Neural cell (in vitro differentiated cells): Measurements from ENCODE around the gene CGGBP1.

Source experiments
- EP300 ChIP-seq: fragments of 450-650 bp; conservative IDR thresholded peaks from 2 replicates; pipeline ENCODE4 v1.6.1; 2014; ENCODE audit warnings: antibody characterized with exemption, mild to moderate bottlenecking, moderate library complexity; ENCODE audit not compliant: poor library complexity, severe bottlenecking
- EZH2 ChIP-seq: fragments of 200-600, 300-800 bp; shearing (Covaris generic), sonication (generic); IDR thresholded peaks from 2 replicates; pipeline ENCODE4 v1.6.1; 2014; ENCODE audit warnings: antibody characterized with exemption, low read length, borderline replicate concordance, mild to moderate bottlenecking; ENCODE audit not compliant: insufficient read depth, poor library complexity, severe bottlenecking
- POLR2AphosphoS5 ChIP-seq: IDR thresholded peaks from 2 replicates; pipeline ENCODE4 v1.6.1; 2012
- RAD21 ChIP-seq: fragments of 450-650 bp; conservative IDR thresholded peaks from 2 replicates; pipeline ENCODE4 v1.6.1; 2014; ENCODE audit warnings: antibody characterized with exemption, mild to moderate bottlenecking, moderate library complexity
- TAF1 ChIP-seq: IDR thresholded peaks from 2 replicates; pipeline ENCODE4 v1.6.1; 2012; ENCODE audit warnings: low read depth
- TF ChIP-seq, protein P1 (sequence below): fragments of 450-650 bp; IDR thresholded peaks from 2 replicates; pipeline ENCODE4 v1.5.1; 2014; ENCODE audit warnings: antibody characterized with exemption, mild to moderate bottlenecking, moderate library complexity; ENCODE audit not compliant: poor library complexity, severe bottlenecking
- TF ChIP-seq, protein P2 (sequence below): IDR thresholded peaks from 2 replicates; pipeline ENCODE4 v1.6.1; 2012; ENCODE audit warnings: borderline replicate concordance

DNA sequence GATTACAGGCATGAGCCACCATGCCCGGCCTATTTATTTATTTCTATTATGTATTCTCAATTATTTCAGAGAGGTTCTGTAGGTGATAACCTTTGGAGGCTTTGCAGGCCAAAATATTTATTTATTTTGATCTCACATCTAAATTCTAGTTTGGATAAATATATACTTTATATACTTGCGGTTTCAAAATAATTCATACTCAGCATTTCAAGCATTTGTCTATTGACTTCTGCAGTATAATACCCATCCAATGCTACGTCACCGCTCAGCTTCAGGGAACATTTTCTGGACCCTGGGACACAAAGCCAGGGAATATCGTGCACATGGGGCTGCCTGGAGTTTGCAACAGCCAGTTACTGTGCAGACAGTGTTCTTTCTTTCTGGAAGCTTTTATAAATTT is 22.6 kb downstream of the CGGBP1 start:
- no peak for TF ChIP-seq EP300
- TF ChIP-seq, protein P1, sequence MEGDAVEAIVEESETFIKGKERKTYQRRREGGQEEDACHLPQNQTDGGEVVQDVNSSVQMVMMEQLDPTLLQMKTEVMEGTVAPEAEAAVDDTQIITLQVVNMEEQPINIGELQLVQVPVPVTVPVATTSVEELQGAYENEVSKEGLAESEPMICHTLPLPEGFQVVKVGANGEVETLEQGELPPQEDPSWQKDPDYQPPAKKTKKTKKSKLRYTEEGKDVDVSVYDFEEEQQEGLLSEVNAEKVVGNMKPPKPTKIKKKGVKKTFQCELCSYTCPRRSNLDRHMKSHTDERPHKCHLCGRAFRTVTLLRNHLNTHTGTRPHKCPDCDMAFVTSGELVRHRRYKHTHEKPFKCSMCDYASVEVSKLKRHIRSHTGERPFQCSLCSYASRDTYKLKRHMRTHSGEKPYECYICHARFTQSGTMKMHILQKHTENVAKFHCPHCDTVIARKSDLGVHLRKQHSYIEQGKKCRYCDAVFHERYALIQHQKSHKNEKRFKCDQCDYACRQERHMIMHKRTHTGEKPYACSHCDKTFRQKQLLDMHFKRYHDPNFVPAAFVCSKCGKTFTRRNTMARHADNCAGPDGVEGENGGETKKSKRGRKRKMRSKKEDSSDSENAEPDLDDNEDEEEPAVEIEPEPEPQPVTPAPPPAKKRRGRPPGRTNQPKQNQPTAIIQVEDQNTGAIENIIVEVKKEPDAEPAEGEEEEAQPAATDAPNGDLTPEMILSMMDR = no peak
- no peak for TF ChIP-seq POLR2AphosphoS5
- TF ChIP-seq, protein P2, sequence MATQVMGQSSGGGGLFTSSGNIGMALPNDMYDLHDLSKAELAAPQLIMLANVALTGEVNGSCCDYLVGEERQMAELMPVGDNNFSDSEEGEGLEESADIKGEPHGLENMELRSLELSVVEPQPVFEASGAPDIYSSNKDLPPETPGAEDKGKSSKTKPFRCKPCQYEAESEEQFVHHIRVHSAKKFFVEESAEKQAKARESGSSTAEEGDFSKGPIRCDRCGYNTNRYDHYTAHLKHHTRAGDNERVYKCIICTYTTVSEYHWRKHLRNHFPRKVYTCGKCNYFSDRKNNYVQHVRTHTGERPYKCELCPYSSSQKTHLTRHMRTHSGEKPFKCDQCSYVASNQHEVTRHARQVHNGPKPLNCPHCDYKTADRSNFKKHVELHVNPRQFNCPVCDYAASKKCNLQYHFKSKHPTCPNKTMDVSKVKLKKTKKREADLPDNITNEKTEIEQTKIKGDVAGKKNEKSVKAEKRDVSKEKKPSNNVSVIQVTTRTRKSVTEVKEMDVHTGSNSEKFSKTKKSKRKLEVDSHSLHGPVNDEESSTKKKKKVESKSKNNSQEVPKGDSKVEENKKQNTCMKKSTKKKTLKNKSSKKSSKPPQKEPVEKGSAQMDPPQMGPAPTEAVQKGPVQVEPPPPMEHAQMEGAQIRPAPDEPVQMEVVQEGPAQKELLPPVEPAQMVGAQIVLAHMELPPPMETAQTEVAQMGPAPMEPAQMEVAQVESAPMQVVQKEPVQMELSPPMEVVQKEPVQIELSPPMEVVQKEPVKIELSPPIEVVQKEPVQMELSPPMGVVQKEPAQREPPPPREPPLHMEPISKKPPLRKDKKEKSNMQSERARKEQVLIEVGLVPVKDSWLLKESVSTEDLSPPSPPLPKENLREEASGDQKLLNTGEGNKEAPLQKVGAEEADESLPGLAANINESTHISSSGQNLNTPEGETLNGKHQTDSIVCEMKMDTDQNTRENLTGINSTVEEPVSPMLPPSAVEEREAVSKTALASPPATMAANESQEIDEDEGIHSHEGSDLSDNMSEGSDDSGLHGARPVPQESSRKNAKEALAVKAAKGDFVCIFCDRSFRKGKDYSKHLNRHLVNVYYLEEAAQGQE = no peak
- TF ChIP-seq TAF1 = no peak
- no peak for TF ChIP-seq RAD21
- no peak for TF ChIP-seq EZH2
